ENCODE measurements around the gene EPN1. TPM values are rescaled to one million over a fixed set of nuclear protein-coding genes. Genes with fewer than 3 reads are reported as not detected.
A peak's percentile ranks its signal among the peaks of the same experiment; 100 is the strongest.

EPN1 gene
- total and polyA plus RNA-seq, 2 donors from 2014 or later = 138 to 145 TPM

DNA sequence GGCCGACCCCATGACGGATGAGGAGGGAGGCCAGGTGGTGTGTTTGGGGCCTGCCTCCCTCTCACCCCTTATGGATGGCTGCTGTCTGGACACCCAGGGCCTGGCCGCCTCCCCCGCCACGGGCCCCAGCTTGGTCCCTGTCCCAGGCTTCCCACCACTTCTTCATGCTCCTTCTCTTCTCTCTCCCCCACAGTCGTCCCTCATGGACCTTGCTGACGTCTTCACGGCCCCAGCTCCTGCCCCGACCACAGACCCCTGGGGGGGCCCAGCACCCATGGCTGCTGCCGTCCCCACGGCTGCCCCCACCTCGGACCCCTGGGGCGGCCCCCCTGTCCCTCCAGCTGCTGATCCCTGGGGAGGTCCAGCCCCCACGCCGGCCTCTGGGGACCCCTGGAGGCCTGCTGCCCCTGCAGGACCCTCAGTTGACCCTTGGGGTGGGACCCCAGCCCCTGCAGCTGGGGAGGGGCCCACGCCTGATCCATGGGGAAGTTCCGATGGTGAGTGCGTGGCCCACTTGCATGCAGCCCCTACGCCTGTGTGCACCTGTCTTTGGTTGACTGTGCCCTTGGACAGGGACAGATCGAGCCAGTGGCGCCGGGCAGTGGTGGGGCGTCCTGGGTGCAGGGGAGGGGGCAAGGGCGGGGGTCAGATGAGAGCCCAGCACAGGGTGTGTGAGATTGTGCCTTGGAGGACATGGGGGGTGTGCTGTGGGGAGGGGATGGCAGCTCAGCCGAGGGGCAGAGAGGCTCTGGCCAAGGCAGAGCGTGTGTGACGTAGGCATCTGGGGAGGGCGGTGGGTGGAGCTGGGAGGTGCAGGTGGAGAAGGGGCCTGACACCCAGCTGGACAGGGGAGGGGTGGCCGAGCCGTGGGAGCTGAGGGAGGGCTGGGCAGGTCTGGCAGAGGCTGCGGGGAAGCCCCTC lies 16.8 kb downstream of the EPN1 start:
- H3K36me3 ChIP-seq (ENCODE audit: control insufficient read depth in 2 of 3, insufficient read depth in 3 of 3, low read length in 3 of 3) = peaks cover 0 to 47% (median 16%) of the 10 kb centered on the region in 3 donors
- H3K4me1 ChIP-seq (ENCODE audit: control insufficient read depth in 2 of 3, insufficient read depth in 2 of 3, low read depth in 1 of 3, low read length in 3 of 3) = peaks cover 0 to 38% (median 11%) of the 10 kb centered on the region in 3 donors
- FAIRE-seq (no peak), DNase-seq (peak in 1 of 5 donors; percentile 37)
- TF ChIP-seq CTCF (IDR thresholded peaks at IDR 0.05; ENCODE audit: borderline replicate concordance, extremely low read depth, insufficient read depth) = no peak
- intact Hi-C loops (cut with DNase I) = no loop called here
- H3K27ac ChIP-seq (ENCODE audit: low read depth in 2 of 2, low read length in 2 of 2) = no peak overlapping the region
- H3K9me3 ChIP-seq (ENCODE audit: control insufficient read depth in 2 of 3, insufficient read depth in 1 of 3, low read length in 3 of 3) = no peaks in the 10 kb centered on the region
- H3K4me3 ChIP-seq (ENCODE audit: low read length in 3 of 3) = no peak overlapping the region
- H3K9ac ChIP-seq (ENCODE audit: low read length in 3 of 3) = no peak overlapping the region
- H3K27me3 ChIP-seq (ENCODE audit: control insufficient read depth, insufficient read depth, low read length) = no peaks in the 10 kb centered on the region

DNA sequence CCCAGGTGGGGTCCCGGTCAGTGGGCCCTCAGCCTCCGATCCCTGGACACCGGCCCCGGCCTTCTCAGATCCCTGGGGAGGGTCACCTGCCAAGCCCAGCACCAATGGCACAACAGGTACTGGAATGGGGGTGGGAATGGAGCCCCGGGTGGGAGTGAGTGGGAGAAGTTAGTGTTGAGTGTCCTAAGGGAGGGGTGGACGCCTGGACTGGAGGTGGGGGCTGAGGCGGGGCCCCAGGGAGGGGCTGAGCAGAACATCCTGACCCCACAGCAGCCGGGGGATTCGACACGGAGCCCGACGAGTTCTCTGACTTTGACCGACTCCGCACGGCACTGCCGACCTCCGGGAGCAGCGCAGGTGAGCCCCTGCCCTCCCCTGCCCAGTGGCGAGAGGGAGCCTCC lies 17.7 kb downstream of the EPN1 start:
- Histone ChIP-seq H3K36me3 (ENCODE audit: control insufficient read depth in 2 of 3, insufficient read depth in 3 of 3, low read length in 3 of 3) (peaks cover 0 to 52% (median 19%) of the 10 kb centered on the region in 3 donors), H3K4me1 (ENCODE audit: control insufficient read depth in 2 of 3, insufficient read depth in 2 of 3, low read depth in 1 of 3, low read length in 3 of 3) (peaks cover 0 to 31% (median 4%) of the 10 kb centered on the region in 3 donors), H3K9me3 (ENCODE audit: control insufficient read depth in 2 of 3, insufficient read depth in 1 of 3, low read length in 3 of 3) (no peaks in the 10 kb centered on the region), H3K27ac (ENCODE audit: low read depth in 2 of 2, low read length in 2 of 2) (no peak overlapping the region), H3K27me3 (ENCODE audit: control insufficient read depth, insufficient read depth, low read length) (no peaks in the 10 kb centered on the region), H3K9ac (ENCODE audit: low read length in 3 of 3) (no peak overlapping the region), H3K4me3 (ENCODE audit: low read length in 3 of 3) (no peak overlapping the region)
- no peak for TF ChIP-seq CTCF (IDR thresholded peaks at IDR 0.05; ENCODE audit: borderline replicate concordance, extremely low read depth, insufficient read depth)
- DNase-seq = peak in 1 of 5 donors; percentile 38
- FAIRE-seq = no peak
- intact Hi-C loops (cut with DNase I) = no loop called here

- H3K36me3 ChIP-seq (ENCODE audit: control insufficient read depth in 2 of 3, insufficient read depth in 3 of 3, low read length in 3 of 3) = peaks cover 0 to 53% (median 20%) of the 10 kb centered on the region in 3 donors
- H3K9me3 ChIP-seq (ENCODE audit: control insufficient read depth in 2 of 3, insufficient read depth in 1 of 3, low read length in 3 of 3) = no peaks in the 10 kb centered on the region
- no peak overlapping the region for H3K4me3 ChIP-seq (ENCODE audit: low read length in 3 of 3)
- no peak for FAIRE-seq
- DNase-seq = no peak
- no peaks in the 10 kb centered on the region for H3K27me3 ChIP-seq (ENCODE audit: control insufficient read depth, insufficient read depth, low read length)
- intact Hi-C loops (cut with DNase I) = no loop called here
- TF ChIP-seq CTCF (IDR thresholded peaks at IDR 0.05; ENCODE audit: borderline replicate concordance, extremely low read depth, insufficient read depth) = no peak
- H3K9ac ChIP-seq (ENCODE audit: low read length in 3 of 3) = no peak overlapping the region
- H3K27ac ChIP-seq (ENCODE audit: low read depth in 2 of 2, low read length in 2 of 2) = no peak overlapping the region
- H3K4me1 ChIP-seq (ENCODE audit: control insufficient read depth in 2 of 3, insufficient read depth in 2 of 3, low read depth in 1 of 3, low read length in 3 of 3) = peaks cover 0 to 23% (median 4%) of the 10 kb centered on the region in 3 donors
Observed at GRCh38 chr19:55693336-55693974, 18.4 kb downstream of the EPN1 start.
